Activated T-cell treated with anti-CD3 and anti-CD28 coated beads, Interleukin-2, amount 50 U/mL, for 1 hour (primary cell): ENCODE measurements around the gene APOC3.
"Not testable (repeated sequence)": the region's sequence is repeated elsewhere in the genome, so short reads cannot be mapped to it uniquely, and the experiment has no call there.

Source experiments
- DNase-seq: peaks from one replicate; pipeline ENCODE4 v3.0.0-alpha.2; 2020

Gene APOC3

GRCh38 chr11:116832350-116833290 lies 2.9 kb downstream of the APOC3 start:
- DNase-seq = no peak

- no peak for DNase-seq
Measured at GRCh38 chr11:116833491-116833815, 3.7 kb downstream of the APOC3 start.

DNA sequence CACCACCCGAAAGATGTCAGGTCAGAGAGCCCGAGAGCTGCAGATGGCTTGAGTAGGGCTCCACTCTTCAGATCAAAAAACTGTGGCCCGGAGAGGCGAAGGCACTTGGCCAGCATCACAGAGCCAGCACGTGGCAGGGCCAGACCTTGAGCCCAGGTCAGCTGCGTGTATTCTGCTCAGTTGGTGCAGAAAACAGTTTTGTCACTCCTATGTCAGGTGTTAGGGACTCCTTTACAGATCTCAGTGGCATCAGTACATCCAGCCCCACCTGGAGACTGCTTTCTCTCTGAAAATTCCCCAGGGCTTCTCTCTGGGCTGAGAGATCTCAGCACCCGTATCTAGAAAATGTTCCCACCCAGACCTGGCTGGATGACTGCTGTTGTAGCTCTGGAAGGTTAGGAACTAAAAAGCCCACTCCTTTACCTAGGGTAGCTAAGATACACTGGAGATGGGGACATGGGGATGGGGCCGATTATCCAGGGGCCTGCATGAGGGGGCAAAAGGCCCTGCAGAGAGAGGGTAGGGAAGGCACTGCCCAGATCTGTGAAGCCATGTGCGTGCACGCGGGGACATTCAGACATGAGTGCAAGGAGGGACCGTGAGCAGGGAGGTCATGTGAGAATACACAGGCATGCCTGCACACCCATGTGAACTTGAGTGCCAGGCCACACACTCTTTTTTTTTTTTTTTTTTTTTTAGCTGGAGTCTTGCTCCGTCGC lies 4.3 kb downstream of the APOC3 start:
- no peak for DNase-seq

- not testable (repeated sequence) for DNase-seq
Measured at GRCh38 chr11:116834535-116835041, 4.9 kb downstream of the APOC3 start.

- DNase-seq = no peak
Measured at GRCh38 chr11:116835042-116835772, 5.5 kb downstream of the APOC3 start.

DNA sequence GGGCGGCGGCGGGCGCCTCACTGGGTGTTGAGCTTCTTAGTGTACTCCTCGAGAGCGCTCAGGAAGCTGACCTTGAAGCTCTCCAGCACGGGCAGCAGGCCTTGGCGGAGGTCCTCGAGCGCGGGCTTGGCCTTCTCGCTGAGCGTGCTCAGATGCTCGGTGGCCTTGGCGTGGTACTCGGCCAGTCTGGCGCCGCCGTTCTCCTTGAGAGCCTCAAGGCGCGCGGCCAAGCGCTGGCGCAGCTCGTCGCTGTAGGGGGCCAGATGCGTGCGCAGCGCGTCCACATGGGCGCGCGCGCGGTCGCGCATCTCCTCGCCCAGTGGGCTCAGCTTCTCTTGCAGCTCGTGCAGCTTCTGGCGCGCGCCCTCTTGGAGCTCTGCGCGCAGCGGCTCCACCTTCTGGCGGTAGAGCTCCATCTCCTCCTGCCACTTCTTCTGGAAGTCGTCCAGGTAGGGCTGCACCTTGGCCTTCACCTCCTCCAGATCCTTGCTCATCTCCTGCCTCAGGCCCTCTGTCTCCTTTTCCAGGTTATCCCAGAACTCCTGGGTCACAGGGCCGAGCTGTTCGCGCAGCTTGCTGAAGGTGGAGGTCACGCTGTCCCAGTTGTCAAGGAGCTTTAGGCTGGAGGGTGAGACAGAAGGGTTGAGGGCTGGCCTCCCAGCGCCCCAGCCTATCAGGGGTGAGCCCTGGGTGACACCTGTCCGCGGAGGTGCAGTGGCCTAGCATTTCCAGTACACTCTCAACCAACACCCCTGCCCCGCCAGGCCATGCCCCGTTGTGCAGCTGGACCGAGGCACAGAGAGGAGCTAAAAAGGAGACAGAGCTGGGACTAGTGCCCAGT lies 6.3 kb downstream of the APOC3 start:
- DNase-seq = peak; percentile 84

- DNase-seq = no peak
Measured at GRCh38 chr11:116836632-116836991, 6.9 kb downstream of the APOC3 start.

- DNase-seq = no peak
Measured at GRCh38 chr11:116837231-116838091, 7.8 kb downstream of the APOC3 start, which contains the start of gene APOA1. Gene APOA1, minus strand, starts transcription at chr11:116837622. Its CDS starts 235 bp downstream, at chr11:116837387.

DNA sequence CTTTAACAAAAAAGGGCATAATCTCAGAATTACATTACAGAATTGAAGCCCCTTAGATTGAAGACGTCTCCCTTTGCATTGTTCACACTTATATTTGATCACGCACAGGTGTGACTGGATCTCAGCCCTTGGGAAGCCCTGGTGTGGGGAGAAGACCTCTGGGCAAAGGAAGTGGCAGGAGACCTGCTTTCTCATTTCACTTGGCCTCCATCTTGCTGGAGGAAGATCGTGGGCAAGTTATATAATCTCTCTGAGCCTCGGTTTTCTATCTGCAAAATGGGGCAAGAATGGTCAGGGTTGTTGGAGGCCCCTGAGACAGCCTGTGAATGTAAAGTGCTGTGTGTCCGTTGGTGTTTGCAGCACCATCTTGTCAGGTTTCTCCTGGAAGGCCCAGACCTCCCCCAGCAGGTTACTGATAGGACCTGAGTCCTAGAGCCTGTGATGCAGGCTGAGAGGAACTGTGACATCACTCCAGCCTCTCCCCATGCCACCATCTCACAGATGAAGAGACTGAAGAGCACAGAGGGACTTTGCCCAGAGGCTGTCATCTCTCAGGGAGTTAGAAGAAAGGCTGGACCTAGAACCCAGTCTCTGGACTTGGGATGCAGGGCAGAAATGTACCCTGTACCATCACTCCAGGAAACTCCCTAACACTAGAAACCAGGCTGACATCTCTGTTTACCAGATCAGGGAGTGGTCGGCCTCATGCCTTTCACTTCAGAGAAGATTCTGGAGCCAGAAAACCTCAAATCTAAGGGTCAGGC lies 8.8 kb downstream of the APOC3 start:
- DNase-seq = no peak

GRCh38 chr11:116840224-116840745 lies 10.6 kb downstream of the APOC3 start:
- DNase-seq = no peak

GRCh38 chr11:116840746-116841296 lies 11.1 kb downstream of the APOC3 start:
- DNase-seq = no peak

- no peak for DNase-seq
Measured at GRCh38 chr11:116842117-116842516, 12.4 kb downstream of the APOC3 start.

DNA sequence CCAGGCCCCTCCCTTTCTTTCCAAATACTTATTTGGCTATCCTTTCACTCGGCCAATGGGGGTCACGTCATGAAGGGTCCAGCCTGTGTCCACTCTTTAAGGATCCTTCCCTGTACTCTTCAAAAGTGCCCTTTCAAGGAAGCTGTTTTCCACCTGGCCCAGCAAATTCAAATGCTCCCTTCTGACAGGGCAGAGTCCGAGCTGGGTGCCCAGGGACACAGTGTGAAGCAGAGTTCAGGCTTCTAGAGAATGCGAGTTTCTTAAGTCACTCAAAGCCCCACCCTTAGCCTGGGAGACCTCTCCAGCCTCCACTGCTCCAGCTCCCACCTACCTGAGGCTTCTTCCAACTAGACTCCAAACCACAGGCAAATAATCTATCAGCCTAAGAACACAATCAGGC lies 13.2 kb downstream of the APOC3 start:
- DNase-seq = no peak

GRCh38 chr11:116843661-116844060 lies 14.0 kb downstream of the APOC3 start:
- DNase-seq = no peak

DNA sequence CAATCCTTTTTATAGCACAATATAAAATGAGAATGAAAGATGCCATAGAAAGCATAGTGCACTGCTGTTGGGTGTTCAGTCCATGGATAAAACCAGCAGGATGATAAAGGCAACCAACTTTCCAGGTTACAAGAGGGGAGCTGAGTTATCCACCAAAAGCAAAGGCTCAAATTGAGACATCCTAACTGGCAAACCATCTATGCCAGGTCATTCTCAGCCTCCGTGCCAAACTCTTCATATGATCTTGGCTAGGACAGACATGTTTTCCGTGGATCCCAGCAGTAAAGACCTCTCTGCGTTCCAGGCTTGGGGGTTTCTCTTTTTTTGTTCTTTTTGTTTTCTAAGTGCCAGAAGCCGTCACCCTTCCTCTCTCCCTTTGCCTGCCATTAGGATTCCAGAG lies 15.0 kb downstream of the APOC3 start:
- DNase-seq = no peak

GRCh38 chr11:116847612-116848011 lies 17.9 kb downstream of the APOC3 start:
- no peak for DNase-seq

DNA sequence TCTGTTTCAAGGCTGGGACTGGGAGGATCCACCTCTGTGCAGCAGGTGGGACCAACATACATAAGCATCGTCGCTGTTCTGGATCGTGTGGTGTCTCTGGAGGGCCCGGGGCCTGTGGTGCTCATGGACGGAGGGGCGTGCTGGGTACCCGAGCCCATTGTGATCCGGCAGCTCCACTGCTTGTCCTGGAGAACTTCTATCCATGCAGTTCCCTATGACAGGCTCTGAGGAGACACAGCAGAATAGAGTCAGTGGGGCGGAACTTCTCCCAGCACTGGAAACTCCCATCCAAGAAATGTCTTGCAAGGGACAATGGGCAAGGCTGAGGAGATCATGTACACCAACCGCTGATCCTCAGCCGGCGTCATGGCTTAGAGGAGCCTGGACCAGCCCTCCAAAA lies 19.4 kb downstream of the APOC3 start:
- DNase-seq = no peak

- no peak for DNase-seq
Measured at GRCh38 chr11:116849486-116849885, 19.8 kb downstream of the APOC3 start.

GRCh38 chr11:116851626-116852025 lies 21.9 kb downstream of the APOC3 start:
- DNase-seq = peak; percentile 53
